NCI-H2196 (cell line): ENCODE measurements around the gene PRODH.
A peak's percentile ranks its signal among the peaks of the same experiment; 100 is the strongest.
"Not testable (repeated sequence)": the region's sequence is repeated elsewhere in the genome, so short reads cannot be mapped to it uniquely, and the experiment has no call there.

ENCODE experiments used
- DNase-seq: peaks from one replicate; lab custom pipeline; 2025; ENCODE audit not compliant: unreplicated experiment; lab: John Stamatoyannopoulos, UW

Gene PRODH

GRCh38 chr22:18954990-18955571, 19.0 kb upstream of the PRODH start:
- DNase-seq, result no peak

GRCh38 chr22:18954303-18954989, 18.4 kb upstream of the PRODH start:
- peak; percentile 43 for DNase-seq

GRCh38 chr22:18953128-18953527, 17.0 kb upstream of the PRODH start:
- not testable (repeated sequence) for DNase-seq

- DNase-seq, result no peak
Measured at GRCh38 chr22:18952022-18952421, 15.9 kb upstream of the PRODH start.

- no peak for DNase-seq
Measured at GRCh38 chr22:18950141-18950540, 14.0 kb upstream of the PRODH start.

- DNase-seq, result no peak
Measured at GRCh38 chr22:18947905-18948304, 11.8 kb upstream of the PRODH start.

GRCh38 chr22:18947105-18947504, 11.0 kb upstream of the PRODH start:
- not testable (repeated sequence) for DNase-seq

GRCh38 chr22:18938691-18939090, 2.6 kb upstream of the PRODH start:
- DNase-seq, result not testable (repeated sequence)

GRCh38 chr22:18934688-18935087, 1.4 kb downstream of the PRODH start:
- DNase-seq, result not testable (repeated sequence)

- DNase-seq, result no peak
Measured at GRCh38 chr22:18933914-18934313, 2.2 kb downstream of the PRODH start.

GRCh38 chr22:18931905-18932652, 4.0 kb downstream of the PRODH start:
- DNase-seq, result no peak

GRCh38 chr22:18929459-18929858, 6.6 kb downstream of the PRODH start:
- DNase-seq, result no peak

- no peak for DNase-seq
Measured at GRCh38 chr22:18927573-18927972, 8.5 kb downstream of the PRODH start.

- no peak for DNase-seq
Measured at GRCh38 chr22:18927020-18927419, 9.1 kb downstream of the PRODH start.

GRCh38 chr22:18925368-18926064, 10.6 kb downstream of the PRODH start:
- no peak for DNase-seq

GRCh38 chr22:18920257-18920902, 15.7 kb downstream of the PRODH start:
- DNase-seq, result not testable (repeated sequence)

GRCh38 chr22:18917818-18918217, 18.3 kb downstream of the PRODH start:
- DNase-seq, result not testable (repeated sequence)

GRCh38 chr22:18915550-18915949, 20.5 kb downstream of the PRODH start:
- not testable (repeated sequence) for DNase-seq

- DNase-seq, result not testable (repeated sequence)
Measured at GRCh38 chr22:18914558-18914957, 21.5 kb downstream of the PRODH start.

GRCh38 chr22:18912264-18912946, 23.7 kb downstream of the PRODH start:
- not testable (repeated sequence) for DNase-seq
